Esophagus squamous epithelium (tissue), 4 donors: Measurements from ENCODE around the gene CD2.

ENCODE experiments used
- POLR2A ChIP-seq, 4 donors: fragments of 450-650 bp; IDR thresholded peaks; one replicate each; pipeline ENCODE4 v1.6.1; 2017; ENCODE audit warnings: antibody characterized with exemption in 4 of 4, mild to moderate bottlenecking in 4 of 4, moderate library complexity in 3 of 4
- TF ChIP-seq, protein P1 (sequence below), 6 experiments: fragments of 450-650 bp in 4 of 6; fragments of 200-600 bp in 2 of 6; sonication (generic) in 2 of 6; IDR thresholded peaks; one replicate each; pipeline ENCODE4 v1.5.1; 2016 to 2019; ENCODE audit warnings: antibody characterized with exemption in 6 of 6, mild to moderate bottlenecking in 4 of 6, moderate library complexity in 4 of 6

DNA sequence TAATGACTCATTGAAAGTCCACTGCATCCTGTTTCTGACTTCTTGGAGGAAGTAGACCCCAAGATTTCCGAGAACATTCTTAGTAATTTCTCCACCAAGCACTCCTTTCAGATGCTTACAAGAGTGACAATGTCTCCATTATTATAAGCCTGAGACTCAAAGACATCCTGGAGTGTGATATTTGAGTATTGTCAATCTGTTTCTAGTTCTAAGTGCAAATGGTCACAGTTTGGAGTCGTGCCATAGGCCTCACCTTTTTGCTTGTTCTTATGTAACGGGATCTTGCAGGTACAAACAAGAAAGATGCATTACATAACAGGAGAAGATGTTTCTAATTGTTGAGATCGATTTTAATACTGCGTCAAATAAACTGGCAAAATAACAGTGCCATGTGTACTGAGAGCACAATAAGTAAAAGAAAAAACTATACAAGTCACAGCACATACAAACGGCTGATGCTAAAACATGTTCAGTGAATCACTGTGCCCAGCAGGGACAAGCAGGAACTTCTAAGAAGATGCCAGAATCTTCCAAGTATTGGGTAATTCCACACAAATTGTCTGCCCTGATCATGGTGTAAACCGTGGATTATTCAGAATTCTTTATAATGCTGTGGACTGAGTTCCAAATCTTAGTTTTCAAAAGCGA is 54.1 kb downstream of the CD2 start:
- TF ChIP-seq, protein P1, sequence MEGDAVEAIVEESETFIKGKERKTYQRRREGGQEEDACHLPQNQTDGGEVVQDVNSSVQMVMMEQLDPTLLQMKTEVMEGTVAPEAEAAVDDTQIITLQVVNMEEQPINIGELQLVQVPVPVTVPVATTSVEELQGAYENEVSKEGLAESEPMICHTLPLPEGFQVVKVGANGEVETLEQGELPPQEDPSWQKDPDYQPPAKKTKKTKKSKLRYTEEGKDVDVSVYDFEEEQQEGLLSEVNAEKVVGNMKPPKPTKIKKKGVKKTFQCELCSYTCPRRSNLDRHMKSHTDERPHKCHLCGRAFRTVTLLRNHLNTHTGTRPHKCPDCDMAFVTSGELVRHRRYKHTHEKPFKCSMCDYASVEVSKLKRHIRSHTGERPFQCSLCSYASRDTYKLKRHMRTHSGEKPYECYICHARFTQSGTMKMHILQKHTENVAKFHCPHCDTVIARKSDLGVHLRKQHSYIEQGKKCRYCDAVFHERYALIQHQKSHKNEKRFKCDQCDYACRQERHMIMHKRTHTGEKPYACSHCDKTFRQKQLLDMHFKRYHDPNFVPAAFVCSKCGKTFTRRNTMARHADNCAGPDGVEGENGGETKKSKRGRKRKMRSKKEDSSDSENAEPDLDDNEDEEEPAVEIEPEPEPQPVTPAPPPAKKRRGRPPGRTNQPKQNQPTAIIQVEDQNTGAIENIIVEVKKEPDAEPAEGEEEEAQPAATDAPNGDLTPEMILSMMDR (IDR thresholded peaks at IDR 0.05) = no peak
- no peak for TF ChIP-seq POLR2A (IDR thresholded peaks at IDR 0.05)
